DMS79 treated with DMSO at 0.1 percent for 48 hours (cell line): ENCODE results near the gene NCAPD2.
"Not testable (repeated sequence)": the region's sequence is repeated elsewhere in the genome, so short reads cannot be mapped to it uniquely, and the experiment has no call there.

Experiments
- DNase-seq: peaks from one replicate; lab custom pipeline; 2025; lab: John Stamatoyannopoulos, UW

Gene NCAPD2

GRCh38 chr12:6465467-6466183, 28.3 kb upstream of the NCAPD2 start:
- peak; percentile 41 for DNase-seq

GRCh38 chr12:6466184-6466573, 27.7 kb upstream of the NCAPD2 start:
- no peak for DNase-seq

- DNase-seq, result not testable (repeated sequence)
Measured at GRCh38 chr12:6466751-6467150, 27.2 kb upstream of the NCAPD2 start.

DNA sequence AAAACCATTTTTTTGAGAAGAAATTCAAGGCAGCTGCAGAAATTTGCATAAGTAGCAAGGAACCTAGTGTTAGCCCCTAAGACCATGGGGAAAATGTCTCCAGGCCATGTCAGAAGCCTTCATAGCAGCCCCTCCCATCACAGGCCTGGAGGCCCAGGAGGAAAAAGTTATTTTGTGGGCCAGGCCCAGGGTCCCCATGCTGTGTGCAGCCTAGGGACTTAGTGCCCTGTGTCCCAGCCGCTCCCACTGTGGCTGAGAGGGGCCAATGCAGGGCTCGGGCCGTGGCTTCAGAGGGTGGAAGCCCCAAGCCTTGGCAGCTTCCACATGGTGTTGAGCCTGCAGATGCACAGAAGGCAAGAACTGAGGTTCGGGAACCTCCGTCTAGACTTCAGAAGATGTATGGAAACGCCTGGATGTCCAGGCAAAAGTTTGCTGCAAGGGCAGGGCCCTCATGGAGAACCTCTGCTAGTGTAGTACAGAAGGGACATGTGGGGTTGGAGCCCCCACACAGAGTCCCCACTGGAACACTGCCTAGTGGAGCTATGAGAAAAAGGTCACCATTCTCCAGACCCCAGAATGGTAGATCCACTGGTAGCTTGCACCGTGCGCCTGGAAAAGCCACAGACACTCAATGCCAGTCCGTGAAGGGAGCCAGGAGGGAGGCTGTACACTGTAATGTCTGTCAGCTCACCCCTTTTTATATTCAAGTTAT, 26.2 kb upstream of the NCAPD2 start:
- not testable (repeated sequence) for DNase-seq

DNA sequence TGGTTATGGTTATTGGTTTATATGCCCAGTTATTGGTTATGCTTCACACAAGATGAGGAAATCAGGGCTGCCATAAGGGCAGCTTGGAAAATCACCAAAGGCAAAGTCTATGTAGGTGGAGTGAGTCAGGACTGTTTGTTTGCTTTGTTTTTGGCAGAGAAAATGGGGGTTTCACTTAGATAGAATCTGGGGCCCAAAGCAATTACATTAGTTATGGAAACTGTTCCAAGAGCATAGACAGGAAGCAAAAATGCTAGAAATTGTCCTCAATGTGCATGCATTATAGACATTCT, 25.7 kb upstream of the NCAPD2 start:
- no peak for DNase-seq

- DNase-seq, result no peak
Measured at GRCh38 chr12:6469092-6469491, 24.8 kb upstream of the NCAPD2 start.

GRCh38 chr12:6469609-6470374, 24.1 kb upstream of the NCAPD2 start:
- no peak for DNase-seq

DNA sequence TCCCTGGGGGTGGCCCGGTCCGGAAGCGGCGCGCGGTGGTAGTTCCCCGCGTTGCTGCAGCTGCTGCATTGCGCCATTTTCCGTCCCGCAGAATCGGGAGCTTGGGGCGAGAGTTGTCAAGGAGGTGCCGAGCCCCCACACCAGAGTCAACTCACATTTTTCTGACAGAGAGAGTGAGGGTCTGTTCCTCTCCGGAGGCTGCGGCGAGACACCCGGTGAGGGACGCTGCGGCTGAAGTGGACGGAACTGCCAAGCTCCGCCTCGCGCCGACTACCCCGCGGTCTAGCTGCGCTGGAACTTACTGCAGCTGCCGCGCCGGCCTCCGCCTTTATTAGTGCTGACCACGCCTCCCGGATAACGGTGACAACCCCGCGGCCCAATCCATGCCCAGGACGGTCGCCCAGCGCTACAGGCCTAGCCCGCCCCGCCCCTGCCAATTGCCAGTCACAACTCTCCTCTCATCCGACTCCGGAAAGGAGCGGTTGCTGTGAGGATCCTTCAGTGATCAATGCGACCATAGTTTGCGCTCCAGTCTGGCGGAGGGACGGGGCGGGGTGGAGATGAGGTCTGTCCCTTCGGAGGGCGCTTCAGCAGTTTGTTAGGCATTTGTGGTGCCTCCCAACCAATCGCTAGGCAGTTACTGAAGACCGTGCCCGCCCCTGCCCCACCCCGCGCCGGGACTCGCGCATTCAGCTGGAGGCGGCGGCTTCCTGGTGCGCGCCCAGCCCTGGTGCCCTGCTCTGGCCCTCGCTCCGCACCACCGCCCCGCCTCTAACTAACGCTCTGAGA, 23.3 kb upstream of the NCAPD2 start, which contains the start of gene VAMP1:
TSS of gene VAMP1 (minus strand) at position 303 of the 789 bp plus-strand sequence. CDS start at position 157, 146 bp downstream.
- DNase-seq, result peak; percentile 99

DNA sequence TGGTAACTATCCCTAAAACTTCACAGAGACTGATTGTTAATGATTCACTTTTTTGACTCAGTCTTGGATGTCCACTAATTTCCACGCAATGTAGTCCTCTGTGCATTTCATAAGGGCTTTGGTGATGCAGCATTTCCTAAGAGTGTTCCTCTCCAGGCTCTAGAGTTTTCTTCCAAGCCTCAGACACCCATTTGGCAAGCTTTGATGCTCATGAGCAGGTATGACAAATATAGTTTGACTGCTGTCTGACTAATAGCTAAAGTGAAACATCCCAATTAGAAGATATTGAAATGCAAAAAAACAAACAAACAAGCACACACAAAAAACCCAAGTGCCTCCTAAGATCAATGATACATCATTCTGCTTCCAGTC, 21.9 kb upstream of the NCAPD2 start:
- DNase-seq, result no peak

DNA sequence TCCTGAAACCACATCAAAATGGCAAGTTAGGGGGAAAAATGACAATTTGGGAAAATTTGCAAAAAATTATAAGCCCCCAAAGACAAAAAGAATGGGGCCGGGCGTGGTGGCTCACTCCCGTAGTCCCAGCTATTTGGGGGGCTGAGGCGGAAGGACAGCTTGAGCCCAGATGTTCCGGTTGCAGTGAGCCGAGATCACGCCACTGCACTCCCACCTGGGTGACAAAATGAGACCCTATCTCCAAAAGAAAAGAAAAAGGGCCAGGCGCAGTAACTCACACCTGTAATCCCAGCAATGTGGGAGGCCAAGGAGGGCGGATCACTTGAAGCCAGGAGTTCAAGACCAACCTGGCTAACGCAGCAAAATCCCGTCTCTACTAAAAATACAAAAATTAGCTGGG, 21.4 kb upstream of the NCAPD2 start:
- no peak for DNase-seq

DNA sequence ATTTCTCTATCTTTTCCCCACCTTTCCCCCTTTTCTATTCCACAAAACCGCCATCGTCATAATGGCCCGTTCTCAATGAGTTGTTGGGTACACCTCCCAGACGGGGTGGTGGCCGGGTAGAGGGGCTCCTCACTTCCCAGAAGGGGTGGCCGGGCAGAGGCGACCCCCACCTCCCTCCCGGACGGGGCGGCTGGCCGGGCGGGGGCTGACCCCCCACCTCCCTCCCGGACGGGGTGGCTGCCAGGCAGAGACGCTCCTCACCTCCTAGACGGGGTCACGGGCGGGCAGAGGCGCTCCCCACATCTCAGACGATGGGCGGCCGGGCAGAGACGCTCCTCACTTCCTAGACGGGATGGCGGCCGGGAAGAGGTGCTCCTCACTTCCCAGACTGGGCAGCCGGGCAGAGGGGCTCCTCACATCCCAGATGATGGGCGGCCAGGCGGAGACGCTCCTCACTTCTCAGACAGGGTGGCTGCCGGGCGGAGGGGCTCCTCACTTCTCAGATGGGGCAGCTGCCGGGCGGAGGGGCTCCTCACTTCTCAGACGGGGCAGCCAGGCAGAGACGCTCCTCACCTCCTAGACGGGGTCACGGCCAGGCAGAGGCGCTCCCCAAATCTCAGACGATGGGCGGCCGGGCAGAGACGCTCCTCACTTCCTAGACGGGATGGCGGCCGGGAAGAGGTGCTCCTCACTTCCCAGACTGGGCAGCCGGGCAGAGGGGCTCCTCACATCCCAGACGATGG, 18.5 kb upstream of the NCAPD2 start:
- not testable (repeated sequence) for DNase-seq

- no peak for DNase-seq
Measured at GRCh38 chr12:6476489-6476888, 17.4 kb upstream of the NCAPD2 start.

DNA sequence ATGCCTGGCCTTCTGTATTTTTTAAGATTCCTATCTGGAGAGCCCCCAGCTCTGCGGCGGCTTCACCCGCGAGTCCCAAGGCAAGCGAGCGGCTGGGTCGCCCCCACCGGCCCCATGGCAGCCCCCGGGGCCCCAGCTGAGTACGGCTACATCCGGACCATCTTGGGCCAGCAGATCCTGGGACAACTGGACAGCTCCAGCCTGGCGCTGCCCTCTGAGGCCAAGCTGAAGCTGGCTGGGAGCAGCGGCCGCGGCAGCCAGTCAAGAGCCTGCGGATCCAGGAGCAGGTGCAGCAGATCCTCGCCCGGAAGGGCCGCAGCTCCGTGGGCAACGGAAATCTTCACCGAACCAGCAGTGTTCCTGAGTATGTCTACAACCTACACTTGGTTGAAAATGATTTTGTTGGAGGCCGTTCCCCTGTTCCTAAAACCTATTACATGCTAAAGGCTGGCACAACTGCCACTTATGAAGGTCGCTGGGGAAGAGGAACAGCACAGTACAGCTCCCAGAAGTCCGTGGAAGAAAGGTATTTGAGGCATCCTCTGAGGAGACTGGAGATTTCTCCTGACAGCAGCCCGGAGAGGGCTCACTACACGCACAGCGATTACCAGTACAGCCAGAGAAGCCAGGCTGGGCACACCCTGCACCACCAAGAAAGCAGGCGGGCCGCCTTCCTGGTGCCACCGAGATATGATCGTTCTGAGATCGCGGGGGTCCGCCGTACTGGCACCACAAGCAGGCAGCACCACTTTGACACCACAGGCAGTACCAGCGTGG, 16.1 kb upstream of the NCAPD2 start:
- DNase-seq, result not testable (repeated sequence)

DNA sequence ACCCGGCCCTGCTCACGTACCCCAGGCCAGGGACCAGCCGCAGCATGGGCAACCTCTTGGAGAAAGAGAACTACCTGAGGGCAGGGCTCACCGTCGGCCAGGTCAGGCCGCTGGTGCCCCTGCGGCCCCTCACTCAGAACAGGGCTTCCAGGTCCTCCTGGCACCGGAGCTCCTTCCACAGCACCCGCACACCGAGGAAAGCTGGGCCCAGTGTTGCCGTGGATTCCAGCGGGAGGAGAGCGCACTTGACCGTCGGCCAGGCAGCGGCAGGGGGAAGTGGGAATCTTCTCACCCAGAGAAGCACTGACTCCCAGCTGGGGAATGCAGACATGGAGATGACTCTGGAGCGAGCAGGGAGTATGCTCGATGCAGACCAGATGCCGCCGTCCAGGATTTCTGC, 15.5 kb upstream of the NCAPD2 start:
- no peak for DNase-seq

- DNase-seq, result no peak
Measured at GRCh38 chr12:6488240-6488639, 5.7 kb upstream of the NCAPD2 start.

- no peak for DNase-seq
Measured at GRCh38 chr12:6489449-6489848, 4.5 kb upstream of the NCAPD2 start.

GRCh38 chr12:6490673-6491072, 3.2 kb upstream of the NCAPD2 start:
- not testable (repeated sequence) for DNase-seq

DNA sequence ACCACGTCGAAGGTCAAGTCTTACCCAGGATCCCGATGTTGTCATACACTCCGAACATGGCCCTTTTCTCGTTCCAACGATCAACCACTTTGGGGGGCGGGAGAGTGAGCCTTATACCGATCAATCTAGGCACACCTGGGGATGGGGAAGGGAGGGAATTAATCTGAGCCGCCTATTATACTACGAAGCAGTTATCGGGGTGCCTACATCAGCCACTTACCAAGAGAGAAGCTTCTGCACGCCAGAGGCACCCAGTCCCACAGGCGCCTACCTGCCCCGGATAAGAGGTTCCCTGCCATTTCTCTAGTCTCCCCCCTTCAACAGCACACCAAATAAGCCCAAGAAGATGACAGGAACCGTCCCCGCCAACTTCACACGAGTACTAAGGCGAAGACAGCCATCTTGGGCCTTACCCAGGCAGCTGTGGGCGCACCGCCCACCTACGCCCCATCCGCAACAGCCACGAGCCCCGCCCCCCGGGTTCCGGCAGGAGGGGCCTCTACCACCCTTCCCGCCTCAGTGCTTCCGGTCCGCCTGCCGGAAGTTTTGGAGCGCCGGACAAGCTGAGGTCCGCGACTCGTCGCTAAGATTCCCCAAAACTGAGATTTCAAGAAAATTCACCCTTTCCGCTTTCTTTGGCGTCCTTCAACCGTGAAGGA, 935 bp upstream of the NCAPD2 start, which contains the start of gene MRPL51:
TSS of gene MRPL51 (minus strand) at position 425 of the 659 bp plus-strand sequence. CDS start at position 299, 126 bp downstream.
- peak; percentile 94 for DNase-seq

DNA sequence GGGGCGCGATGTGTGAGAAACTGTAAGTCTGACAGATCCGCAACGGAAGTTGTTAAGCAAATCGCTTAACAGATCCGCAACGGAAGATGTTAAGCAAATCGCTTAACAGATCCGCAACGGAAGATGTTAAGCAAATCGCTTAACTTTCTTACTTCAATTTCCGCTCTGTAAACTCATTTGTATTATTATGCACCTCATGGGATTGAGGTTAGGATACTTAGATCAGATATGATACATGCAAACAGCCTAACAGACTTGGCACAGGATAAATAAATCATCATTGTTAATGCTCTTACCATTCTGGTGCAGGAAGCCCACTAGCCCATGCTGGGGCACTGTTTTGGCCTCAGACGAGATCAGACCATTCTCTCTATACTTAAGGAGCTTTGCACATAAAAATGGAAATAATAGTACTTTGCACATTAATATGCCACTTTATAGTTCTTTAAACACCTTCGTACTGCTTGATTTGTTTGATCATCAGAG, 399 bp downstream of the NCAPD2 start:
- no peak for DNase-seq

- no peak for DNase-seq
Measured at GRCh38 chr12:6494968-6495367, 1.1 kb downstream of the NCAPD2 start.
